Medulla oblongata (tissue), 1 donor: Measurements from ENCODE around the gene LHPP.

ENCODE experiments used
- DNase-seq: peaks from one replicate; pipeline ENCODE4 v3.0.0-alpha.2; 2015; ENCODE audit errors: extremely low spot score

The LHPP gene

GRCh38 chr10:124592736-124593430 lies 131.3 kb downstream of the LHPP start:
- no peak for DNase-seq

GRCh38 chr10:124593431-124593985 lies 131.9 kb downstream of the LHPP start:
- no peak for DNase-seq

- no peak for DNase-seq
These were observed 132.6 kb downstream of the LHPP start for GRCh38 chr10:124594240-124594639.

DNA sequence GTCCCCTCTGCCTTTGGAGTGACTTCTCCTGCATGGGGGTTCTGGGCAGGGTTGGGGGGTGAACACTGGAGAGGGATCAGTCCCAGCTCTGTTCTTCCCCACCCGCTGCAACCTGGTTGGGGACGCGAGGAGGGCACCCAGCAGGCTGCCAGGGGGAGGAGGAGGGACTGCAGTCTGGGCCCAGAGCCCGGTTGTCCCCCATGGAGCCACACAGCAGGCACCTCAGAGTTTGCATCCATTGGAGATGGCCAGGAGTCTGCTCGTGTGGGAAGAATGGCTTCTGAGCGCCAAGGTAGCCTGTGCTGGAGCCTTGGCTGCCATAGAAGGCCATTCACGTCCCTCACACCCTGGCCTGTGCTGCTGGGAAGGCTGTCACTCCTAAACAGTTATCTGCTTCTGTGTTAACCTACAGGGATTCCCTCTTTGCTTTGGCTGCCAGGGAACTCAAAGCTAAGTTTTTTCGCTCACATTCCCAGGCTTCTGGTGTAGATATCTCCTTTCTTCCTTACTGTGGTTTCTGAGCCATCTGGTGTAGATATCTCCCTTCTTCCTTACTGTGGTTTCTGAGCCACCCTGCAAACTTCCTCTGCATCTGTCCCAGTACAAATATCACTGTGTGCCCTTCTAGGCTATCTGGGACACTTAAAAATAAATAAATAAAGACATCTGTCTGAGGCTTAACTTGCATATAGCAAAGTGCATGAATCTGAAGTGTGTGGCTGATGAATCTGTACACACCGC lies 133.7 kb downstream of the LHPP start:
- DNase-seq, result no peak

DNA sequence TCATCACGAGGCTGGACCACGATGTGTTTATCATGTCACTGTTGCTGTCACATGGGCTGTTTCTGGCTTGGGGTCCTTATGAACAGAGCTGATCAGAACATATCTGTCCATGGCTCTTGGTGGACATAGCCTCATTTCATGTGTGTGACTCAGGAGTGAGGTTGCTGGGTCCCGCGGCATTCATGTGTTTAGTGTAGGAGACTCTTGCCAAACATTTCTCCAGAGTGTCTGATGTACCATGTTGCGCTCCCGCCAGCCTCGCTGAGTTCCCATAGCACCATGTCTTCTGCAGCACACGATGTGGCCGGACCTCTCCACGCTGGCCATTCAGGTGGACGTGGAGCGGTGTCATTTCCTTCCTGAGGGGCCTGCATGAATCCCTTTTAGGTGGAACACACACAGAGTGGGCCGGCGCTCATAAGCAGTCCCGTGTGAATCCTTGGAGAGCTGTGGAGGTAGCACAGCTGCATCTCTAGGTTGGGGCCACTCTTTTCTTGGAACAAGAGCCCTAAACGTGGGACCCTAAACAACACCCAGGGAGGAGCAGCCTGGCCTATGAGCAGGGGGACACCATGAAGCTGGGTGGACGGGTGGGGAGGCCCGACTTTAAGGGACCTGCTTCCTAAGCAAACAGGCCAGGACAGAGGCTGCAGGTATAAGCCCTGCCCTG lies 134.6 kb downstream of the LHPP start:
- no peak for DNase-seq

DNA sequence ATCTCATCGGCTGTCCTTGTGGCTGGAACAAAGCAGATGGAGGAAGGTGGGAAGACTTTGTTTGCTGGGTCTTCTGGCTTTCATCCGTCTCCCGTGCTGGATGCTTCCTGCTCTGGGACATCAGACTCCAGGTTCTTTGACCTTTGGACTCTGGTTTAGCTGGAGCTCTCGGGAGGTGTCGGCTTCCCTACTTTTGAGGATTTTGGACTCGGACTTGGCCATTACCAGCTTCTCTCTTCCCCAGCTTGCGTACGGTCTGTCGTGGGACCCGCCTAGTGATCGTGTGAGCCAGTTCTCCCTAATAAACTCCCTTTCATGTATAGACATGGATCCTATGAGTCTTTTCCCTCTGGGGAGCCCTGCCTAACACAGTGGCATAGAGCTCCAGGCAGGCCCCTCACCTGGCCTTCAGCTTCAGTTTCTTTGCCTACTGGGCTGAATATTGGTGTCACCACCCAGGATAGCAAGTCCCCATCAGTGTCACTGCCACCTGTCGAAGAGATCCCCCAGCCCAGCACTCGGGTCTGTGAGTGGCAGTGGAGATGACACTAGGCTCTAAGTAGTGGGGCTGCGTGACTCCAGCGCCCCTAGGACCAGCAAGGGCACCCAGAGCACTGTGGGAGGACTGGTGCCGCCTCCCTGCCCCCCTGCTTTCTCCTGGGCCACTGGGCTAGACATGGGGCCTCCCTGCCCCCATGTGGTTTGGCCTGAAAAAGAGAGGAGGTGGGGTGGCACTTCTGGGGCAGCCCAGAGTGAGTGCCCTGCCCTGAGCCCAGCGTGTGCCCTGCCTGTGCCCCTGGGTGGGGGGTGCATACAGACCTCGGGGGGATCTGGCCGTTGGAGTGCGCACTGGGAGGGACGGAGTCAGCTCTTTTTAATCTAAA lies 135.6 kb downstream of the LHPP start:
- DNase-seq, result no peak

DNA sequence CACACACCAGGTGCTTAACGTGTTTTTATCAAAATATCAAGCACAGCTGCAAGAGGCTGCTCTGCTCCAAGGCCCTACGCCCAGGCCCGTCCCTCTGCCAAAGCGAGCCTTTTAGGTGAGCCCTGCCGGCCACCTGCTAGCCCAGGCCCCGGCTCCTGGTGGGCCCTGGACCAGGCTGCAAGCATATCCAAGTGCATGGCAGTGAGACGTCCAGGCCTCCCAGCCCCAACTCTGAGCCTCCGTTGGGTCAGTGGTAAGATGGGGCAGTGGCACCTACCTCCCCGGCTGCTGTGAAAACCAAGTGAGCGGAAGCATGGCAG lies 136.2 kb downstream of the LHPP start:
- no peak for DNase-seq

- no peak for DNase-seq
These were observed 136.6 kb downstream of the LHPP start for GRCh38 chr10:124598196-124598595.

DNA sequence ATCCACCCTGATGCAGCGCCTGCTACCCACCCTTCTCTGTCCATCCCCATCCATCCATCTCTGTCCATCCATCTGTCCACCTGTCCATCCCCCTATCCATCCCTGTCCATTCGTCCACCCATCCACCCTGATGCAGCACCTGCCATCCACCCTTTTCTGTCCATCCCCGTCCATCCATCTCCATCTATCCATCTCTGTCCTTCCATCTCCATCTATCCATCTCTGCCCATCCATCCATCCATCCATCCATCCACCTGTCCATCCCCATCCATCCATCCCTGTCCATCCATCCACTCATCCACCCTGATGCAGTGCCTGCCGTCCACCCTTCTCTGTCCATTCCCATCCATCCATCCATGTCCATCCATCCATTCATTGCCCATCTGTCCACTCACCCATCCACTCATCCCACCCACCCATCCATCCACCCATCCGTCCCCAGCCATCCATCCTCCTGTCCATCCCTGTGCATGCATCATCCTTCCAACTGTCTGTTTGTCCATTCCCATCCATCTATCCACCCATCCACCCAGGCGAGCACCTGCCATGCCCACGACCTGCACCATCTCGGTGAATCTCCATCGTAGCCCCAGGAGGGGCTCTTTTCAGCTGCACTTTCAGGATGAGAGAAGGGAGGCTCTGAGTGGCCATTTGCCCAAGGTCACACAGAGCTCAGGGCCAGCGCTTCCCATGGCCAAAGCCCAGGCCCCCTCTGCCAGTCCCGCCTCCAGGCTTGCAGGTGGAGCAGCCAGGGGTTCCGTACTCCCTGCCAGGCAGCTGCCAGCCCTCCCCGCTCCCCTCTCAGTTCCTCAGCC lies 137.4 kb downstream of the LHPP start:
- DNase-seq, result no peak

DNA sequence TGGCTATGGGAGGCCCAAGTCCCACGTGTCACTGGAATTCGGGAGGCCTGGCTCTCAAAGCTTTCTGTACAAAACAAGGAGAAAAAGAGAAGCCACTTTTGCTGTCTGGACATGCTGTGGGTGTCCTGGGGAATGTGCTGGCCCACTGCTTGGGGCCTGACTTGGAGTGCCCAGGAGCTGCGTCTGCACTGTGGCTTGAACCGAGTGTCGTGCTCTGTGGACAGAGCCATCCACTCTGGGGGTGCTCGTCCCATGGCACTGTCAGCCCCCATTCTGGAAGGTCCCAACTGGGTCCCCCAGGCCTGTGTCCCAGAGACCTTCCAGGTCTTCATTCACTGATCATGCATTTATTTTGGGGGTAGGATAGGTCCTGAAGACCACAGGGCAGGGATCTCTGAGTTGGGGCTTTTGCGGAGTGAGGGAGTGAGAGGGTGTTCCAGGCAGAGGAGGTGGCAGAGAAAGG lies 138.0 kb downstream of the LHPP start:
- no peak for DNase-seq

DNA sequence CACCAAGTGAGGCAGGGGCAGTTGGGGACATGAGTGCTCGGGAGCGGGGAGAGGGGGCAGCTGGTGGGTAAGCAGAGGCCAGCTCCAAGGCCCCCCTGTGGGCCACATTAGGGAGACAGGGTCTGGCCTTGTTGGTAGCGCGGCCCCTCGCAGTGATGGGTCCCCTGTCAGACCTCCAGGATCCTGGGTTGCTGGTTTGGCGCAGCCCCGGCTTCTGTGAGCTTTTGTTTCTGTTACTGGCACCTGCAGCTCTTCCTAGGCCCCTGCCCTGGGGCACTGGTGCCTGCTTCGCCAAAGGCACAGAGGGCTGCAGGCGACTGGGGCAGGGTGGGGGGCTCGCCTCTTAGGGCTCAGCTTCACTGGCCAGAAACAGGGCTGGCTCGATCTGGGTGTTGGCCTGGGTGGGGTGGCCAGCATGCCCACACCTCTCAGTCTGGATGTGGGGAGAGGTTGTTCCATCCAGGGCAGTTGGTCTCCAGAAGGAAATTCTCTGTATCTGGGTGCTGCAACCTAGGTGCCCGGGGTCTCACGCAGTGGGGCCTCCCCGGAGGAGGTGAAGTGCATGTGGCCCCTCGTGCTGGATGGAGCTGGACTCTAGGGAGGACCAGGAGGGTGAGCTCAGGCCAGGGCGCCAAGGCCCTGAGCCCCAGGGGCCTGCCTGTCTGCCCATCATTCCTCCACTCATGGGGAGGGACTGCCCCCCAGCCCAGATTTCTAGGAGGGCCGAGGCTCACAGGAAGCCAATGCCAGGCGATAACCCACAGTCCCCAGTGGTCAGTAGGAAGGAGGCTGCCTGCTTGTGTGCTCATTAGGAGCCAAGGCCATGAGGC lies 138.6 kb downstream of the LHPP start:
- no peak for DNase-seq

GRCh38 chr10:124601016-124601415 lies 139.4 kb downstream of the LHPP start:
- no peak for DNase-seq

DNA sequence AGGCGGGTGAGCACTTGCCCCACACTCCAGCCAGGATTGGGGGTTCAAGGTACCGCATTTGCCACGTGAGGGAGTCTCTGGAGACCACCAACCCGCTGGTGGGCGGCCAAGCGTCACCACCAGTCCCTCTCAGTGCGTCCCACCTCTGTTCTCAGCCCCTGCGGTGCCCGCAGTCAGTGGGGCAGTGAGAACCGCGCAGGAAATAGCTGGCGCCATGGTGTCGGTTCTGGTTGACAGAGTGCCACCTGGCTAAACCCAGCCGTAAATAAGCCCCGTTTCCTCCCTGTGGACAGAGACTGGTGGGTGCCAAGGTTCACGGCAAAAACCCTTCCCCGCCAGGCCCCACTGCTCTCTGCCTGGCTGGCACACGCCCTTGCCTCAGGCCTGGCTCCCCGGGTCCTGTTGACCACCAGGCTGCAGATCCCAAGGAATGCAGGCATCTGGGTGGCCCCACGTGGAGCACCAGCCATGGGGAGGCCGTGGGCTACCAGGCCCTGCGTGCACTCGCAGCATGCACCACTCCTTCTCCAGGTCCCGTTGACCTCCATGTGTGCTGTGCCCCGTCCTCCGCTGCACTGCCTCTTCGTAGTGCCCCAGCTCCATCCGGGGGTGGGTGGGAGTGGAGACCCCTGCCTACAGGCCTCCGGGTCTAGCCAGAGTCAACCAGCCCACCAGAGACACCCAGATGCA lies 140.0 kb downstream of the LHPP start:
- no peak for DNase-seq

- no peak for DNase-seq
These were observed 140.5 kb downstream of the LHPP start for GRCh38 chr10:124602121-124602561.

GRCh38 chr10:124602646-124603365 lies 141.2 kb downstream of the LHPP start:
- DNase-seq, result no peak

DNA sequence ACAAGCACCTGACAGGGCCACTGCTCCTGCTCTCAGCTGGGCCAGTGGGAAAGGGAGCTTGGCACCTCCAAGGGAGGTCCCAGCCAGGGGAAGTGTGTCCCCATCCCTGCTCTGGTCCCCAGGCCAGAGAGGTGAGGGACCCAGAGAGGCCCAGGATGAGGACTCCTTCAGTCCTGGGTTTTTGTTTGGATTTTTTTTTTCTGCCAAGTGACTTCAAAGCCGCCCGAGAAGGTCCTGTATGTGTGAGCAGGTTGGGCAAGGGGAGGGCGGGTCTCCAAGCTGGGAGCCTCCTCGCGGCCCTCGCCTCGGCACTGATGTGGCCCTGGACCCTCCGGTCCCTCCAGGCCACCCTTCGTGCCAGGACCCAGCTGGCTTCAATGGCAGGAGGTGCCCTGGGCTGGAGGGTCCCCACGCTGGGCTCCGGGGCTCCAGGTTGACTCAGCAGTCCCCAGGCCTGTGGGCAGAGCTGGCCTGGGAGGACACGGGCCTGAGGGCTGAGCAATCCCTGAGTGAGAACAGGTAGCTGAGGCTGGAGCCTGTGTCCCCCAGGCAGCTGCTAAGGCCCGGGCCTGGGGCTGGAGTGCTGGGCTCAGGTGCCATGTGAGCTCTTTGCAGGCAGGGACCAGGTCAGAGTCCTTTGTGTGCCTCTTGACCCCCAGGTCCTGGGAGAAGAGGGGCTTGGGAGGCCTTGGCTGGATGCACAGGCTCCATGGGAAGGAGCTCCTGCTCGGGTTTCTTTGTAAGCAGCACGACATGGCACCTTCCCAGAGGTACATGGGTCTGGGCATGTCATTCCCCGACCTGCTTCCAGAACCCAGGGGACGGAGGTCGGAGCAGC lies 142.0 kb downstream of the LHPP start:
- no peak for DNase-seq

- DNase-seq, result peak; percentile 61
These were observed 142.8 kb downstream of the LHPP start for GRCh38 chr10:124604214-124605000.
